ENCODE data around the gene LIN7A. TPM values are rescaled to one million over a fixed set of nuclear protein-coding genes. Genes with fewer than 3 reads are reported as not detected.

LIN7A gene
- total and polyA plus RNA-seq, 2 of the 4 experiments (the other 2 are of a cell fraction), result 10.8 to 24.7 TPM

- Histone ChIP-seq H2BK20ac (ENCODE audit: low read depth, low read length) (no peak overlapping the region), H3K27ac (ENCODE audit: insufficient read depth, low read length) (no peak overlapping the region), H2BK120ac (ENCODE audit: low read depth, low read length) (no peak overlapping the region), H3K14ac (replicated peaks; ENCODE audit: low read depth, low read length) (no peak overlapping the region; the same call in 1 of the 2 replicates), H2AK9ac (replicated peaks; ENCODE audit: low read depth, low read length, poor library complexity) (no peak overlapping the region), H3K9ac (ENCODE audit: low read depth, low read length) (no peak overlapping the region), H3K56ac (ENCODE audit: extremely low read depth, insufficient read depth, low read length) (no peak overlapping the region), H3K4ac (ENCODE audit: low read depth, low read length) (no peak overlapping the region), H4K8ac (ENCODE audit: low read depth in 2 of 2, low read length in 2 of 2) (no peak overlapping the region), H3K4me2 (ENCODE audit: low read depth, low read length) (no peak overlapping the region), H2AFZ (replicated peaks; ENCODE audit: low read length, poor library complexity) (peak overlapping the region; percentile 23), H3K27me3 (ENCODE audit: control insufficient read depth, insufficient read depth, low read length) (no peaks in the 10 kb centered on the region), H3K4me1 (ENCODE audit: control insufficient read depth, insufficient read depth, low read length) (peaks cover 7% of the 10 kb centered on the region), H2BK5ac (ENCODE audit: low read depth, low read length, poor library complexity, severe bottlenecking) (no peak overlapping the region), H3K9me3 (ENCODE audit: control insufficient read depth, insufficient read depth, low read length) (no peaks in the 10 kb centered on the region), H4K91ac (ENCODE audit: insufficient read depth, low read depth, low read length) (no peak overlapping the region), H3K79me1 (ENCODE audit: low read depth in 1 of 2, low read length in 2 of 2) (no peaks in the 10 kb centered on the region), H2AK5ac (ENCODE audit: low read depth, low read length) (0 out of 2 replicates have a peak overlapping the region, but pooled peaks have one; percentile 30), H2BK15ac (ENCODE audit: low read depth, low read length) (no peak overlapping the region; the same call in 2 of the 3 replicates), H3K23ac (ENCODE audit: low read depth, low read length) (no peak overlapping the region), H3K36me3 (ENCODE audit: control insufficient read depth, insufficient read depth, low read length) (no peaks in the 10 kb centered on the region), H3K18ac (ENCODE audit: low read depth, low read length) (no peak overlapping the region), H3K4me3 (ENCODE audit: insufficient read depth, low read depth, low read length) (no peak overlapping the region), H4K20me1 (ENCODE audit: insufficient read depth, low read length) (no peaks in the 10 kb centered on the region), H3K9me1 (ENCODE audit: insufficient read depth, low read length) (no peaks in the 10 kb centered on the region), H4K5ac (ENCODE audit: low read depth, low read length) (no peak overlapping the region)
- no TSS peak for BruUV-seq (replicated peaks)
- ATAC-seq (ENCODE audit: low read depth), result no peak
- ChIA-PET CTCF (no interaction called here), POLR2A (ENCODE audit: unreplicated experiment) (interaction anchor here (0.6 kb wide), 1 partner anchor 39 kb away, joined by 4 read pairs; no protein-coding TSS in a partner anchor)
- no peak for TF ChIP-seq CHD1 (IDR thresholded peaks at IDR 0.05; ENCODE audit: low read depth, low read length)
- TF ChIP-seq POLR2A (IDR thresholded peaks at IDR 0.05; ENCODE audit: low read depth, low read length), result no peak
- TF ChIP-seq USF2 (IDR thresholded peaks at IDR 0.05; ENCODE audit: low read depth, low read length), result no peak
- TF ChIP-seq CTCF (conservative IDR thresholded peaks at IDR 0.05; ENCODE audit: low read depth, low read length), result no peak
- no peak for TF ChIP-seq MAZ (IDR thresholded peaks at IDR 0.05; ENCODE audit: borderline replicate concordance, low read depth, low read length)
- no peak for TF ChIP-seq RCOR1 (IDR thresholded peaks at IDR 0.05; ENCODE audit: insufficient replicate concordance, low read length)
- TF ChIP-seq RFX5 (IDR thresholded peaks at IDR 0.05; ENCODE audit: low read depth, low read length), result no peak
- TF ChIP-seq MXI1 (IDR thresholded peaks at IDR 0.05; ENCODE audit: borderline replicate concordance, low read depth, low read length), result no peak
- no peak for TF ChIP-seq ELK1 (IDR thresholded peaks at IDR 0.05; ENCODE audit: borderline replicate concordance, low read depth, low read length)
- TF ChIP-seq BHLHE40 (IDR thresholded peaks at IDR 0.05; ENCODE audit: low read depth, low read length), result no peak
- TF ChIP-seq FOS (IDR thresholded peaks at IDR 0.05; ENCODE audit: low read depth, low read length), result no peak
- no peak for TF ChIP-seq RAD21 (IDR thresholded peaks at IDR 0.05; ENCODE audit: low read length)
- TF ChIP-seq MAFK (IDR thresholded peaks at IDR 0.05; ENCODE audit: low read depth, low read length), result no peak
- no peak for TF ChIP-seq CEBPB (IDR thresholded peaks at IDR 0.05; ENCODE audit: low read depth, low read length)
- no peak for TF ChIP-seq NFE2L2 (IDR thresholded peaks at IDR 0.05; ENCODE audit: low read depth, low read length)
- no peak for TF ChIP-seq SMC3 (IDR thresholded peaks at IDR 0.05; ENCODE audit: low read depth, low read length)
- WGBS, 2 experiments (ENCODE audit: extremely low coverage in 2 of 2, insufficient read length in 1 of 2), result no CpG with 5 or more reads among the region's 1 CpG
- dilution Hi-C loops (cut with HindIII; ENCODE audit: low sequenced_read_pairs, unreplicated experiment) (no loop called here), intact Hi-C loops (cut with micrococcal nuclease) (loop anchor here (2.0 to 10.0 kb wide), 3 partner anchors 98 to 416 kb away; partner anchors contain the start of gene LIN7A), in situ Hi-C loops (cut with MboI; ENCODE audit: low sequenced_read_pairs) (no loop called here)
- DNase-seq, result no peak
These were observed 99.0 kb downstream of the LIN7A start for GRCh38 chr12:80838708-80839107.

Data from IMR-90 (cell line).